ENCODE measurements around the gene CDK2AP2.
"Not testable (repeated sequence)": the region's sequence is repeated elsewhere in the genome, so short reads cannot be mapped to it uniquely, and the experiment has no call there.

The CDK2AP2 gene

GRCh38 chr11:67491276-67492068, 16.5 kb downstream of the CDK2AP2 start:
- H3K4me3 ChIP-seq (ENCODE audit: low read depth, low read length): no peak overlapping the region

GRCh38 chr11:67490727-67491065, 17.3 kb downstream of the CDK2AP2 start:
- H3K4me3 ChIP-seq (ENCODE audit: low read depth, low read length): no peak overlapping the region

GRCh38 chr11:67489885-67490726, 17.9 kb downstream of the CDK2AP2 start:
- H3K4me3 ChIP-seq (ENCODE audit: low read depth, low read length): no peak overlapping the region

- no peak overlapping the region for H3K4me3 ChIP-seq (ENCODE audit: low read depth, low read length)
Measured at GRCh38 chr11:67489203-67489884, 18.6 kb downstream of the CDK2AP2 start.

- H3K4me3 ChIP-seq (ENCODE audit: low read depth, low read length): no peak overlapping the region
Measured at GRCh38 chr11:67486481-67487195, 21.3 kb downstream of the CDK2AP2 start.

GRCh38 chr11:67485873-67486361, 22.0 kb downstream of the CDK2AP2 start:
- not testable (repeated sequence) for H3K4me3 ChIP-seq (ENCODE audit: low read depth, low read length)

- no peak overlapping the region for H3K4me3 ChIP-seq (ENCODE audit: low read depth, low read length)
Measured at GRCh38 chr11:67484847-67485311, 23.1 kb downstream of the CDK2AP2 start.

GRCh38 chr11:67483831-67484665, 23.9 kb downstream of the CDK2AP2 start:
- H3K4me3 ChIP-seq (ENCODE audit: low read depth, low read length): no peak overlapping the region

- H3K4me3 ChIP-seq (ENCODE audit: low read depth, low read length): peak within 1 kb of the TSS; percentile 63
Measured at GRCh38 chr11:67482827-67483798, 24.8 kb downstream of the CDK2AP2 start, which contains the start of gene AIP. Gene AIP, plus strand, starts transcription at chr11:67483026. Its CDS starts 133 bp downstream, at chr11:67483159.

GRCh38 chr11:67482275-67482826, 25.6 kb downstream of the CDK2AP2 start:
- no peak overlapping the region for H3K4me3 ChIP-seq (ENCODE audit: low read depth, low read length)

- not testable (repeated sequence) for H3K4me3 ChIP-seq (ENCODE audit: low read depth, low read length)
Measured at GRCh38 chr11:67477344-67478050, 30.5 kb downstream of the CDK2AP2 start.

- H3K4me3 ChIP-seq (ENCODE audit: low read depth, low read length): not testable (repeated sequence)
Measured at GRCh38 chr11:67476692-67477091, 31.3 kb downstream of the CDK2AP2 start.

GRCh38 chr11:67472882-67473281, 35.1 kb downstream of the CDK2AP2 start:
- H3K4me3 ChIP-seq (ENCODE audit: low read depth, low read length): no peak overlapping the region

- no peak overlapping the region for H3K4me3 ChIP-seq (ENCODE audit: low read depth, low read length)
Measured at GRCh38 chr11:67470337-67471002, 37.5 kb downstream of the CDK2AP2 start.

- peak overlapping the region; percentile 31 for H3K4me3 ChIP-seq (ENCODE audit: low read depth, low read length)
Measured at GRCh38 chr11:67469508-67469811, 38.5 kb downstream of the CDK2AP2 start.

- peak within 1 kb of the TSS; percentile 73 for H3K4me3 ChIP-seq (ENCODE audit: low read depth, low read length)
Measured at GRCh38 chr11:67468759-67469507, 39.0 kb downstream of the CDK2AP2 start, which contains the start of gene TMEM134. Gene TMEM134, minus strand, starts transcription at chr11:67469251. Its CDS starts 59 bp downstream, at chr11:67469192.

GRCh38 chr11:67468456-67468758, 39.6 kb downstream of the CDK2AP2 start:
- H3K4me3 ChIP-seq (ENCODE audit: low read depth, low read length): peak overlapping the region; percentile 73
